ENCODE measurements around the gene ECE1. TPM values are rescaled to one million over a fixed set of nuclear protein-coding genes. Genes with fewer than 3 reads are reported as not detected.

ECE1 gene
- total and polyA plus RNA-seq, 2 donors = 17.8 to 34.2 TPM

DNA sequence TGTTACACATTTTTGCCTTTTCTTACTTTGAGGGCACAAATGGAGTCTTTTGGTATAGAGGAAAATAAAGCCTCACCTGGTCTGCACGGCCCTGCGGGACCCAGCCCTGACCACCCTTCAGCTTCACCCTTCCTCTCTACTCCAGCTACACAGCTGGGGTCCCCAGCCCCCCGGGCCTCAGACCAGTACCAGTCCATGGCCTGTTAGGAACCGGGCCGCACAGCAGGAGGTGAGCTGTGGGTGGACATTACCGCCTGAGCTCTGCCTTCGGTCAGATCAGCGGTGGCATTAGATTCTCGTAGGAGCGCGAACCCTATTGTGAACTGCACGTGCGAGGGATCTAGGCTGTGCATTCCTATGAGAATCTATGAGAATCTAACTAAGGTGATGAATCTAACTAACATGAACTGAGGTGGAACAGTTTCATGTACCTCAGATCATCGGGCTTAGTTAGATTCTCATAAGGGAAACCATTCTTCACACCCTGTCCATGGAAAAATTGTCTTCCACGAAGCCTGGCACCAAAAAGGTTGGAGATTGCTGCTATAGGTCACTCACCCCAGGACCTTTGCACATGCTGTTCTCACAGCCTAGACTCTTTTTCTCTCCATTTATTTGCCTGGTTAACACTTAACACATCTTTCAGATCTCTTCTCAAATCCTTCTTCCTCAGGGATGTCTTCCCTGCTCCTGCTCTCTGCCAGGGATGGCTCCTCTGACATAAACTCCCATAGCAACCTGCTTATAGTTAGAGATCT lies 37.5 kb upstream of the ECE1 start:
- no peak for DNase-seq (ENCODE audit: low read depth in 6 of 9, low spot score in 9 of 9)
- H3K27me3 ChIP-seq (ENCODE audit: control insufficient read depth in 2 of 2, insufficient read depth in 1 of 2, low read length in 1 of 2) = no peaks in the 10 kb centered on the region
- peaks cover 32 to 74% of the 10 kb centered on the region in 2 donors for H3K4me1 ChIP-seq (ENCODE audit: control insufficient read depth in 2 of 2, insufficient read depth in 2 of 2, low read length in 2 of 2)
- 97% methylated on average over 15 of the region's 15 CpGs for WGBS
- H3K27ac ChIP-seq (ENCODE audit: low read depth in 1 of 2, low read length in 1 of 2) = no peak overlapping the region
- H3K36me3 ChIP-seq (ENCODE audit: control insufficient read depth in 2 of 2, insufficient read depth in 2 of 2, low read length in 1 of 2) = peaks cover 0 to 4% of the 10 kb centered on the region in 2 donors
- H3K9me3 ChIP-seq (ENCODE audit: control insufficient read depth in 2 of 2, insufficient read depth in 1 of 2, low read length in 1 of 2) = no peaks in the 10 kb centered on the region
- no peak overlapping the region for H3K4me3 ChIP-seq (ENCODE audit: low read length in 2 of 2)

DNA sequence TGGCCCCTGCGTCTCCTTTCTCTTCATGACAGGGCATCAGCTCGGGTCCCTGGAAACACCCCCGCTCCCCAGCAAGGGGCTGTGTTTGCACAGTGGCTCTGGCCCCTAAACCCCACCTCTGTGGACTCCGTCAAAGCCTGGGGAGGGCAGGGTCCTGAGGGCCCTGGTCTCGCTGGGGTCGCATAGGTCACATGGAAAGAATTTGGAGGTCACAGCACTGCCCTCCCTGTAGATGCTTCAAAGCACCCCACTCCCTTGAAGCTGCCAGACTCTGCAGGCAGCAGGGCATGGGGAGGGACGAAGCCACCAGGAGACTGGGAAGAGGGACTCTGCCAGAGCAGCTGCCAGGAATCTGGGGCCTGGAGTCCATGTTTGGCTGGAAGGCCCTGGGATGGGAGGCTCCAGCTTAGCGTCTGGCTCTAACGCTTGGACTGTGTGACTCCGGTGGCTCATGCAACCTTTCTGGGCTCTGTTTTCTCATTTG lies 36.6 kb upstream of the ECE1 start:
- no peaks in the 10 kb centered on the region for H3K27me3 ChIP-seq (ENCODE audit: control insufficient read depth in 2 of 2, insufficient read depth in 1 of 2, low read length in 1 of 2)
- H3K4me3 ChIP-seq (ENCODE audit: low read length in 2 of 2) = no peak overlapping the region
- peaks cover 0 to 4% of the 10 kb centered on the region in 2 donors for H3K36me3 ChIP-seq (ENCODE audit: control insufficient read depth in 2 of 2, insufficient read depth in 2 of 2, low read length in 1 of 2)
- peaks cover 35 to 76% of the 10 kb centered on the region in 2 donors for H3K4me1 ChIP-seq (ENCODE audit: control insufficient read depth in 2 of 2, insufficient read depth in 2 of 2, low read length in 2 of 2)
- no peak overlapping the region for H3K27ac ChIP-seq (ENCODE audit: low read depth in 1 of 2, low read length in 1 of 2)
- WGBS = 97% methylated on average over 10 of the region's 10 CpGs
- no peak for DNase-seq (ENCODE audit: low read depth in 6 of 9, low spot score in 9 of 9)
- H3K9me3 ChIP-seq (ENCODE audit: control insufficient read depth in 2 of 2, insufficient read depth in 1 of 2, low read length in 1 of 2) = no peaks in the 10 kb centered on the region

DNA sequence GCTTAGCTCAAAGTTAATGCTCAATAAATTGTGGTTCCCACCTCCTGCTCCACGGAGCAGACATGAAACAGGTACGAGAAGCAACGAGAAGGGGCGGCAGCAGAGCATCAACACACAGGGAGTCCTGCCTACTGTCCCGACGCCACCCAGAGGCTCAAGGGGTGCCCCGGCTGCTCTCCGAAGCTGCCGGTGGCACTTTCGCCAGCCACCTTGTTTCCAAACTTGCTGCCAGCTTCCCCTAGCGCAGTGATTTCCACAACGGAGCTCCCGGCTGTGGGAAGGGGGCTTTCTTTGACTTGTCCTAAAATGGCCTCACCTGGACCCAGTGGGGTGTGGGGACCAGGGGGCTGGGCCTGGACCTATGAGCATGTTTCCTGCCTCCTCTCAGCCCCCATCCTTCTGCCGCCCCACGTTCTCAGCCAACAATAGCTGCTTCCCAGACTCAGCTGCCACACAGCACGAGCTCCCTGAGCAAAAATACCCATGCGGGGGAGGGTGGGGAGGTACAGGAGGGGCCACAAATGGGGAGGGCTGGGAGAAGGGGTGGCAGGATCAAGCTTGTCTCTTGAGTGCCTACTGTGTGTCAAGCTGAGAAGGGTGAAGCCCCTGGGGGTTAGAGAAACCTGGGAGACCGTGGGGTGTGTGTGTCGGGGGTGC lies 35.6 kb upstream of the ECE1 start:
- DNase-seq (ENCODE audit: low read depth in 6 of 9, low spot score in 9 of 9) = no peak
- H3K4me1 ChIP-seq (ENCODE audit: control insufficient read depth in 2 of 2, insufficient read depth in 2 of 2, low read length in 2 of 2) = peaks cover 35 to 72% of the 10 kb centered on the region in 2 donors
- peaks cover 0 to 4% of the 10 kb centered on the region in 2 donors for H3K36me3 ChIP-seq (ENCODE audit: control insufficient read depth in 2 of 2, insufficient read depth in 2 of 2, low read length in 1 of 2)
- H3K4me3 ChIP-seq (ENCODE audit: low read length in 2 of 2) = no peak overlapping the region
- no peaks in the 10 kb centered on the region for H3K27me3 ChIP-seq (ENCODE audit: control insufficient read depth in 2 of 2, insufficient read depth in 1 of 2, low read length in 1 of 2)
- H3K9me3 ChIP-seq (ENCODE audit: control insufficient read depth in 2 of 2, insufficient read depth in 1 of 2, low read length in 1 of 2) = no peaks in the 10 kb centered on the region
- peak overlapping the region; percentile 46 to 79 for H3K27ac ChIP-seq (ENCODE audit: low read depth in 1 of 2, low read length in 1 of 2)
- whole genome bisulfite sequencing = 87% methylated on average over 19 of the region's 19 CpGs

DNA sequence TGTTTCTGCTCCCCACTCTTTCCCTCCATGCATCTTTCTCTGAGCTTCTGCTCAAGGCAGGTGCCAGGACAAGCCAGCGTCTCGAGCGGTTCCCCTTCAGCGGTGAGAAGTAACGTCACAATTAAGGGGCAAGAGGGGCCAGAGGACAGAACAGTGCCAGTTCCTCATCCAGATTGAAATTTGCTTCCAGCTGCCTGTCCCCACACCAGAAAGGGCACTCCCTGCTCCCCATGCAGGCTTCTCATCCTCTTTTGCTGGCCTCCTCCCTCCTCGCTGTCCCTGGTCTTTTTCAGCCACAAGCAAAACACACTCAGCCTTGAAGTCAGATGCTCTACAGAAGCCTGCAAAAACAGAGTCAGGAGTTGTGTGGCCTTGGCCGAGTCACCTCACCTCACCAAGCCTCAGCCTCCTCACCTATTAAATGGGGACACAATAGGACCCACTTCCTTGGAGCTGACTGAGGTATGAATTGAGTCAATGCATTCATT lies 35.0 kb upstream of the ECE1 start:
- no peaks in the 10 kb centered on the region for H3K27me3 ChIP-seq (ENCODE audit: control insufficient read depth in 2 of 2, insufficient read depth in 1 of 2, low read length in 1 of 2)
- H3K9me3 ChIP-seq (ENCODE audit: control insufficient read depth in 2 of 2, insufficient read depth in 1 of 2, low read length in 1 of 2) = no peaks in the 10 kb centered on the region
- H3K4me1 ChIP-seq (ENCODE audit: control insufficient read depth in 2 of 2, insufficient read depth in 2 of 2, low read length in 2 of 2) = peaks cover 35 to 66% of the 10 kb centered on the region in 2 donors
- H3K36me3 ChIP-seq (ENCODE audit: control insufficient read depth in 2 of 2, insufficient read depth in 2 of 2, low read length in 1 of 2) = peaks cover 0 to 4% of the 10 kb centered on the region in 2 donors
- peak overlapping the region; percentile 79 to 80 for H3K27ac ChIP-seq (ENCODE audit: low read depth in 1 of 2, low read length in 1 of 2)
- no peak overlapping the region for H3K4me3 ChIP-seq (ENCODE audit: low read length in 2 of 2)
- 27% methylated on average over 7 of the region's 7 CpGs for WGBS
- DNase-seq (ENCODE audit: low read depth in 6 of 9, low spot score in 9 of 9) = no peak

DNA sequence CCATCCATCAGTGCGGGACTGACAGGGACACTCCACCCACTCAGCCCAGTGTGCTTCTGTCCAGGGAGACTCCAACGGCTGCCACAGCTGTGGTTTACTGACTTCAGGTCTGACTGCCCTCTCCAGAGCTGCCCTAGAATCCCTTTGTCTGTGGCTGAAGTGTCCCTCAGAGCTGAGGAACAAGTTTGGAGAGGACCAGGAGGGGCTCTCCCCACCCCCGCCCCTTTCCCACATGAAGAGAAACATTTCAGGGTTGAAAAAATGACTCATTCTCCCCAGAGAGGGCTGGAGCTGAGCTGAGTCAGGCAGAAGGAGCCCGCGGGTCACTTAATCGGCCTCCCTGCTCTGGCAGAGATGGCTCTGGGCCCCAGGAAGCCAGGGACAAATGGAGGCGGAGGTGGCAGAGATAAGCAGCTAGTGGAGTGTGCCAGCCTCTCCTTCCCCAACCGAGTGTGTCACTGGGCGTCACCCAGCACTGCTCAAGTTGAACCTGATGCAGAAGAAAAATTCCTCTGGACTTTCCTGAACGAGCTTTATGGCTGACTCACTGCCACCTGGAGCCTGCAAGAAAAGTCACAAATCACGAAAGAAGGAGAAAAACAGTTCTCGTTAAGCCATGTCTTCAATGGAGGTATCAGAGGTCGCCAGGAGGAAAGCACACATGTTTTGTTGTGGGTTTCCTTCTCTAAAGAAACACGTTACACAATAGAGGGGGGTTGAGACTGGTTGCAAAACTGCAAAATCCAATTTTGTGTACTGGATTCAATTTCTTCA lies 34.3 kb upstream of the ECE1 start:
- no peaks in the 10 kb centered on the region for H3K27me3 ChIP-seq (ENCODE audit: control insufficient read depth in 2 of 2, insufficient read depth in 1 of 2, low read length in 1 of 2)
- 15% methylated on average over 14 of the region's 14 CpGs for WGBS
- H3K4me1 ChIP-seq (ENCODE audit: control insufficient read depth in 2 of 2, insufficient read depth in 2 of 2, low read length in 2 of 2) = peaks cover 32 to 62% of the 10 kb centered on the region in 2 donors
- no peak overlapping the region for H3K4me3 ChIP-seq (ENCODE audit: low read length in 2 of 2)
- H3K9me3 ChIP-seq (ENCODE audit: control insufficient read depth in 2 of 2, insufficient read depth in 1 of 2, low read length in 1 of 2) = no peaks in the 10 kb centered on the region
- peaks cover 0 to 1% of the 10 kb centered on the region in 2 donors for H3K36me3 ChIP-seq (ENCODE audit: control insufficient read depth in 2 of 2, insufficient read depth in 2 of 2, low read length in 1 of 2)
- DNase-seq (ENCODE audit: low read depth in 6 of 9, low spot score in 9 of 9) = peak in 4 of 9 donors; percentile 37 to 74 (median 46)
- H3K27ac ChIP-seq (ENCODE audit: low read depth in 1 of 2, low read length in 1 of 2) = peak overlapping the region; percentile 79 to 80

DNA sequence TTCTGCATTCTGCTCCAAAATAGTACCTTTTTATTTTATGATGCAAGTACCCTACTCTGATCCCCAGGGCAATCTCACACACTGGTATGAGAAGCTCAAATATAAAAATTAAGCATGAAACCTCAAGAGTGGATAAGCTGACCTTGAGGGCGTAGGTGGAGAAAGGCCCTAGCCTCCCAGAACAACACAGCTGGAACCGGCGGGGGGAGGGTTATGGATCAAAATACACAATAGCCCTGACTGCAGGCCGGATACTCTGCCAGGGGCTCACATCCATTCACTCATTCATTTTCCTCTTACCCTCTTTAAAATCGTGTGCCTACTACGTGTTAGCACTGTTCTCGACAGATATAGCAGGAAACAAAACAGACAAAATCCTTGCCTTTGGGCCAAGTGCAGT lies 32.8 kb upstream of the ECE1 start:
- Histone ChIP-seq H3K4me1 (ENCODE audit: control insufficient read depth in 2 of 2, insufficient read depth in 2 of 2, low read length in 2 of 2) (peaks cover 27 to 53% of the 10 kb centered on the region in 2 donors), H3K4me3 (ENCODE audit: low read length in 2 of 2) (no peak overlapping the region), H3K27me3 (ENCODE audit: control insufficient read depth in 2 of 2, insufficient read depth in 1 of 2, low read length in 1 of 2) (no peaks in the 10 kb centered on the region), H3K27ac (ENCODE audit: low read depth in 1 of 2, low read length in 1 of 2) (no peak overlapping the region), H3K36me3 (ENCODE audit: control insufficient read depth in 2 of 2, insufficient read depth in 2 of 2, low read length in 1 of 2) (no peaks in the 10 kb centered on the region), H3K9me3 (ENCODE audit: control insufficient read depth in 2 of 2, insufficient read depth in 1 of 2, low read length in 1 of 2) (no peaks in the 10 kb centered on the region)
- WGBS = 84% methylated on average over 7 of the region's 7 CpGs
- no peak for DNase-seq (ENCODE audit: low read depth in 6 of 9, low spot score in 9 of 9)

DNA sequence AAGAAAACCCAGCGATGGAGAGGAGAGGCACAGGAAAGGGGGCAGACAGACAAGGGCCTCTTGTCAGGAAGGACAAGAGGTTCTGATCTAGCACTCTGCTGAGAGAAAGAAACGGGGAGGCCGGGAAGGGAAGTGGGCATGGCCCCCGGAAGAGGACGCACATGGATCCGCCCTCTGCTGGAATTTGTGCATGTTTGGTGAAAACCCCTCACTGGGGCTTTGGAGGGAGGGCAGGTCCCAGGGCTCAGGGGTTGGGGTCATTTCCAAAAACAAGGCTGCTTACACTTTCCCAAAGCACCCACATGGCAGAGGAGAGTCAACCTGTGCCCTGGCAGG lies 32.4 kb upstream of the ECE1 start:
- Histone ChIP-seq H3K27me3 (ENCODE audit: control insufficient read depth in 2 of 2, insufficient read depth in 1 of 2, low read length in 1 of 2) (no peaks in the 10 kb centered on the region), H3K27ac (ENCODE audit: low read depth in 1 of 2, low read length in 1 of 2) (peak overlapping the region; percentile 18 to 36), H3K36me3 (ENCODE audit: control insufficient read depth in 2 of 2, insufficient read depth in 2 of 2, low read length in 1 of 2) (no peaks in the 10 kb centered on the region), H3K4me1 (ENCODE audit: control insufficient read depth in 2 of 2, insufficient read depth in 2 of 2, low read length in 2 of 2) (peaks cover 27 to 55% of the 10 kb centered on the region in 2 donors), H3K4me3 (ENCODE audit: low read length in 2 of 2) (no peak overlapping the region), H3K9me3 (ENCODE audit: control insufficient read depth in 2 of 2, insufficient read depth in 1 of 2, low read length in 1 of 2) (no peaks in the 10 kb centered on the region)
- 42% methylated on average over 6 of the region's 6 CpGs for WGBS
- no peak for DNase-seq (ENCODE audit: low read depth in 6 of 9, low spot score in 9 of 9)

DNA sequence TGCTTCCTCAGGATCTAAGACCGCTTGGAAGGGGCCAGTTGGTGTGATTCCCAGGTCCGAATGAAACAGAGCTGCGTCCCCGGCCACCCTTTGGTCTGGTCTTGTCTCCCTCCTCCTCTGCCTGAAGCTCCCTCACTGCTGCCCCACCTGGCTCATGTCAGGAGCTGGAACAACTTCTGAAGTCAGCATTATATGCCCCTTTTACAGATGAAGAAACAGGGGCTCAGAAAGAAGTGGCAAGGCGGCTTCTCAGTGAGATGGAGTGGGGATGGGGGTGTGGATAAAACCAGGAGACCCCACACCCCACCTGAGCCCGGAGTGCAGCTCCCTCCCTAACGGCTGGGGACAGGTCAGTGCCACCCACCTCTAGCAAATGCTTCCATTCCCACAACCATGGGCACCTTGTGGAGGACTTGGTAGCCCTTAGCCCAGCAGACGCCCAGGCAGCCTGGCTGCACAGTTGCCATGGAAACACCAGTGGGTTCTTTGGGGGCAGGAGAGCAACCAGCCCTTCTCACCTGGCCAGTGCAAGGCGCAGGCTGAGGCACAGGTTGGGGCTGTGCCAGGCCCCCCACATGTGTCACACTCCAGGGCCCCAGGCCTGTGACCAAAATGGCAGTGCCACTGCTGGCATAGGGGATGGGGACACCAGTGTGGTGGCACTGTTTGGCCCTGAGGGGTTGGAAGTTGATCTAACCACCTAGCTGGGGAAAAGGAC lies 31.9 kb upstream of the ECE1 start:
- no peak for DNase-seq (ENCODE audit: low read depth in 6 of 9, low spot score in 9 of 9)
- Histone ChIP-seq H3K27me3 (ENCODE audit: control insufficient read depth in 2 of 2, insufficient read depth in 1 of 2, low read length in 1 of 2) (no peaks in the 10 kb centered on the region), H3K36me3 (ENCODE audit: control insufficient read depth in 2 of 2, insufficient read depth in 2 of 2, low read length in 1 of 2) (no peaks in the 10 kb centered on the region), H3K4me1 (ENCODE audit: control insufficient read depth in 2 of 2, insufficient read depth in 2 of 2, low read length in 2 of 2) (peaks cover 27 to 59% of the 10 kb centered on the region in 2 donors), H3K9me3 (ENCODE audit: control insufficient read depth in 2 of 2, insufficient read depth in 1 of 2, low read length in 1 of 2) (no peaks in the 10 kb centered on the region), H3K27ac (ENCODE audit: low read depth in 1 of 2, low read length in 1 of 2) (peak overlapping the region in 1 of 2 donors; percentile 18), H3K4me3 (ENCODE audit: low read length in 2 of 2) (no peak overlapping the region)
- 94% methylated on average over 9 of the region's 9 CpGs for WGBS

Measured in thymus (tissue), 11 donors.